NCI-H146 (cell line): Measurements from ENCODE around the gene STPG3.

Source experiments
- DNase-seq: peaks from one replicate; lab custom pipeline; 2025; lab: John Stamatoyannopoulos, UW

The STPG3 gene

GRCh38 chr9:137266162-137266527 lies 15.1 kb downstream of the STPG3 start:
- DNase-seq, result no peak

GRCh38 chr9:137266585-137267453 lies 15.7 kb downstream of the STPG3 start:
- no peak for DNase-seq

GRCh38 chr9:137267933-137268355 lies 16.9 kb downstream of the STPG3 start:
- no peak for DNase-seq

- no peak for DNase-seq
Observed at GRCh38 chr9:137268538-137269201, 17.6 kb downstream of the STPG3 start.

- no peak for DNase-seq
Observed at GRCh38 chr9:137269231-137269772, 18.2 kb downstream of the STPG3 start.

GRCh38 chr9:137270929-137271695 lies 20.0 kb downstream of the STPG3 start:
- DNase-seq, result no peak

GRCh38 chr9:137271696-137272076 lies 20.6 kb downstream of the STPG3 start:
- DNase-seq, result no peak

- DNase-seq, result no peak
Observed at GRCh38 chr9:137272241-137273094, 21.4 kb downstream of the STPG3 start.

GRCh38 chr9:137273095-137273490 lies 22.0 kb downstream of the STPG3 start:
- peak; percentile 25 for DNase-seq

- peak; percentile 74 for DNase-seq
Observed at GRCh38 chr9:137273611-137274320, 22.7 kb downstream of the STPG3 start.

- no peak for DNase-seq
Observed at GRCh38 chr9:137275203-137275587, 24.1 kb downstream of the STPG3 start.

GRCh38 chr9:137275588-137276472 lies 24.7 kb downstream of the STPG3 start:
- no peak for DNase-seq

GRCh38 chr9:137276473-137277328 lies 25.6 kb downstream of the STPG3 start:
- DNase-seq, result no peak

GRCh38 chr9:137277329-137278041 lies 26.4 kb downstream of the STPG3 start, which contains the start of gene TOR4A:
TOR4A (plus strand) TSS chr9:137277726; CDS start chr9:137278690, 964 bp downstream.
- no peak for DNase-seq

- no peak for DNase-seq
Observed at GRCh38 chr9:137278061-137278701, 27.1 kb downstream of the STPG3 start.

- DNase-seq, result no peak
Observed at GRCh38 chr9:137278721-137279711, 27.9 kb downstream of the STPG3 start.
